Breast epithelium (tissue), 3 donors: Measurements from ENCODE around the gene PARP9.

Experiments used
- CTCF ChIP-seq, 3 donors: fragments of 450-650 bp; IDR thresholded peaks; one replicate each; pipeline ENCODE4 v1.5.1; 2016 to 2017; ENCODE audit warnings: antibody characterized with exemption in 3 of 3, mild to moderate bottlenecking in 3 of 3, moderate library complexity in 3 of 3
- POLR2A ChIP-seq: fragments of 450-650 bp; IDR thresholded peaks from one replicate; pipeline ENCODE4 v1.6.1; 2016; ENCODE audit warnings: antibody characterized with exemption, mild to moderate bottlenecking, moderate library complexity
- POLR2AphosphoS5 ChIP-seq, 3 donors: sonication (generic); formaldehyde crosslinking; IDR thresholded peaks; one replicate each; pipeline ENCODE4 v1.6.1; 2017; ENCODE audit warnings: antibody characterized with exemption in 3 of 3

- TF ChIP-seq POLR2A (no peak), POLR2AphosphoS5 (IDR thresholded peaks at IDR 0.05) (no peak), CTCF (IDR thresholded peaks at IDR 0.05) (no peak)
Observed at GRCh38 chr3:122536632-122537001, 27.5 kb downstream of the PARP9 start.
